ENCODE measurements around the gene ZCCHC12. TPM values are rescaled to one million over a fixed set of nuclear protein-coding genes. Genes with fewer than 3 reads are reported as not detected.

Gene ZCCHC12
- total RNA-seq, 1 experiment from 2014 or later: 2.6 TPM

GRCh38 chrX:118802857-118803256, 20.8 kb upstream of the ZCCHC12 start:
- H2BK120ac ChIP-seq (ENCODE audit: low read depth, low read length, poor library complexity, severe bottlenecking): no peak overlapping the region
- no peak overlapping the region for H4K91ac ChIP-seq (ENCODE audit: insufficient read length, low read depth, low read length)
- no peaks in the 10 kb centered on the region for H3K27me3 ChIP-seq (ENCODE audit: insufficient read depth, low read length)
- no peak overlapping the region for H3K9ac ChIP-seq (ENCODE audit: extremely low read depth, insufficient read length, low read length)
- no peak overlapping the region for H3K27ac ChIP-seq (ENCODE audit: insufficient read length, low read depth, low read length)
- WGBS (ENCODE audit: extremely low coverage, insufficient read length, low lambda C conversion rate): no CpG with 5 or more reads among the region's 1 CpG
- no peak overlapping the region for H3K18ac ChIP-seq (ENCODE audit: insufficient read length, low read depth, low read length)
- Mint-ChIP-seq H3K4me1 (no peaks in the 10 kb centered on the region), H3K27me3 (ENCODE audit: low read depth) (no peaks in the 10 kb centered on the region; the same call in none of the 2 replicates), H3K27ac (no peak overlapping the region), H3K4me3 (no peak overlapping the region), H3K9me3 (peaks cover 15 to 70% of the 10 kb centered on the region in 2 experiments), H3K36me3 (ENCODE audit: insufficient read depth in 1 of 3, low read depth in 3 of 3) (peaks cover 2 to 9% (median 6%) of the 10 kb centered on the region in 3 experiments; a peak in 4 of 7 replicates)
- H4K5ac ChIP-seq (ENCODE audit: insufficient read length, low read depth, low read length): no peak overlapping the region
- no peak overlapping the region for H3K4ac ChIP-seq (ENCODE audit: low read depth, low read length)
- DNase-seq: no peak
- H3K79me2 ChIP-seq (ENCODE audit: insufficient read depth, low read length): no peaks in the 10 kb centered on the region
- H3K4me2 ChIP-seq (ENCODE audit: insufficient read depth, insufficient read length, low read length): no peak overlapping the region
- no peak overlapping the region for H4K8ac ChIP-seq (replicated peaks; ENCODE audit: insufficient read length, low read depth, low read length)
- H4K20me1 ChIP-seq (ENCODE audit: control insufficient read depth, insufficient read depth, insufficient read length): no peaks in the 10 kb centered on the region
- H2AK5ac ChIP-seq (ENCODE audit: insufficient read length, low read length): no peak overlapping the region
- H3T11ph ChIP-seq (ENCODE audit: low read length): no peak overlapping the region
- no peak overlapping the region for H2BK20ac ChIP-seq (ENCODE audit: low read depth, low read length, poor library complexity, severe bottlenecking)
- no peak for TF ChIP-seq CTCF (conservative IDR thresholded peaks at IDR 0.05)
- H2AFZ ChIP-seq (ENCODE audit: low read length): no peak overlapping the region
- H3K79me1 ChIP-seq (ENCODE audit: insufficient read depth, low read depth, low read length, poor library complexity, severe bottlenecking): no peaks in the 10 kb centered on the region
- H3K9me3 ChIP-seq (ENCODE audit: control insufficient read depth, low read depth, low read length): peaks cover 21% of the 10 kb centered on the region
- H3K14ac ChIP-seq (ENCODE audit: insufficient read depth, low read length): no peak overlapping the region
- no peak overlapping the region for H2BK5ac ChIP-seq (ENCODE audit: insufficient read length, low read length)
- no peak overlapping the region for H2BK12ac ChIP-seq (ENCODE audit: insufficient read length, low read depth, low read length)
- no peak overlapping the region for H3K23ac ChIP-seq (ENCODE audit: insufficient read length, low read depth, low read length)
- H3K23me2 ChIP-seq (ENCODE audit: insufficient read length, low read depth, low read length, poor library complexity, severe bottlenecking): no peaks in the 10 kb centered on the region
- H2BK15ac ChIP-seq (ENCODE audit: low read depth, low read length): no peak overlapping the region
- no peak overlapping the region for H3K56ac ChIP-seq (ENCODE audit: insufficient read length, low read depth, low read length)
- H3K4me1 ChIP-seq (ENCODE audit: insufficient read depth, low read length): no peaks in the 10 kb centered on the region
